ENCODE measurements around the gene RCBTB2. TPM values are rescaled to one million over a fixed set of nuclear protein-coding genes. Genes with fewer than 3 reads are reported as not detected.

Gene RCBTB2
- total and polyA plus RNA-seq, 7 donors = 2.8 to 18.5 (median 8.2) TPM

- DNase-seq (no peak), ATAC-seq (no peak)
- Histone ChIP-seq H3K27ac (no peak overlapping the region), H3K4me3 (no peak overlapping the region), H3K4me1 (peaks cover 3% of the 10 kb centered on the region), H3K27me3 (ENCODE audit: insufficient read depth in 3 of 3, low read length in 2 of 3) (no peaks in the 10 kb centered on the region), H3K9me3 (no peaks in the 10 kb centered on the region), H3K36me3 (ENCODE audit: insufficient read depth in 1 of 2, low read depth in 1 of 2) (peaks cover 0 to 17% of the 10 kb centered on the region in 2 donors)
- TF ChIP-seq CTCF (IDR thresholded peaks at IDR 0.05) = no peak
- 58 to 64% (median 62%) methylated on average over 5 to 7 of the region's 7 CpGs for WGBS, 3 donors
- intact Hi-C loops (cut with DNase I) = loop anchor here in 1 of 2 donors (10.0 kb wide), 1 partner anchor 172 kb away; no protein-coding TSS in a partner anchor
These were observed 36.4 kb downstream of the RCBTB2 start for GRCh38 chr13:48496271-48497161.

GRCh38 chr13:48494874-48495273 lies 38.0 kb downstream of the RCBTB2 start:
- H3K27ac ChIP-seq = no peak overlapping the region
- H3K36me3 ChIP-seq (ENCODE audit: insufficient read depth in 1 of 2, low read depth in 1 of 2) = peaks cover 3 to 15% of the 10 kb centered on the region in 2 donors
- H3K4me3 ChIP-seq = no peak overlapping the region
- TF ChIP-seq CTCF (IDR thresholded peaks at IDR 0.05) = no peak
- WGBS, 3 donors = 64 to 87% (median 79%) methylated on average over 1 of the region's 1 CpG
- DNase-seq (no peak), ATAC-seq (no peak)
- H3K9me3 ChIP-seq = no peaks in the 10 kb centered on the region
- intact Hi-C loops (cut with DNase I) = loop anchor here in 1 of 2 donors (10.0 kb wide), 1 partner anchor 170 kb away; no protein-coding TSS in a partner anchor
- H3K4me1 ChIP-seq = peaks cover 3% of the 10 kb centered on the region
- H3K27me3 ChIP-seq (ENCODE audit: insufficient read depth in 3 of 3, low read length in 2 of 3) = no peaks in the 10 kb centered on the region

GRCh38 chr13:48493851-48494250 lies 39.0 kb downstream of the RCBTB2 start:
- H3K27me3 ChIP-seq (ENCODE audit: insufficient read depth in 3 of 3, low read length in 2 of 3) = no peaks in the 10 kb centered on the region
- WGBS, 3 donors = 66 to 69% (median 67%) methylated on average over 2 of the region's 2 CpGs
- H3K4me3 ChIP-seq = no peak overlapping the region
- intact Hi-C loops (cut with DNase I) = loop anchor here in 1 of 2 donors (10.0 kb wide), 1 partner anchor 169 kb away; no protein-coding TSS in a partner anchor
- ATAC-seq (no peak), DNase-seq (no peak)
- no peaks in the 10 kb centered on the region for H3K9me3 ChIP-seq
- H3K4me1 ChIP-seq = peaks cover 3% of the 10 kb centered on the region
- H3K36me3 ChIP-seq (ENCODE audit: insufficient read depth in 1 of 2, low read depth in 1 of 2) = peaks cover 3 to 25% of the 10 kb centered on the region in 2 donors
- peak overlapping the region; percentile 3 for H3K27ac ChIP-seq
- TF ChIP-seq CTCF (IDR thresholded peaks at IDR 0.05) = no peak

- peak in 2 of 4 donors; percentile 26 to 35 for ATAC-seq
- H3K27me3 ChIP-seq (ENCODE audit: insufficient read depth in 3 of 3, low read length in 2 of 3) = no peaks in the 10 kb centered on the region
- H3K4me3 ChIP-seq = peak overlapping the region; percentile 35
- peaks cover 3% of the 10 kb centered on the region for H3K4me1 ChIP-seq
- no peak for DNase-seq
- TF ChIP-seq CTCF (IDR thresholded peaks at IDR 0.05) = no peak
- no peaks in the 10 kb centered on the region for H3K9me3 ChIP-seq
- WGBS, 3 donors = 66 to 72% (median 71%) methylated on average over 4 of the region's 4 CpGs
- intact Hi-C loops (cut with DNase I) = loop anchor here in 1 of 2 donors (10.0 kb wide), 1 partner anchor 168 kb away; no protein-coding TSS in a partner anchor
- peaks cover 3 to 27% of the 10 kb centered on the region in 2 donors for H3K36me3 ChIP-seq (ENCODE audit: insufficient read depth in 1 of 2, low read depth in 1 of 2)
- peak overlapping the region; percentile 68 for H3K27ac ChIP-seq
These were observed 39.7 kb downstream of the RCBTB2 start for GRCh38 chr13:48493066-48493765.

Measured in psoas muscle (tissue), 8 donors.